CD4-positive, alpha-beta T cell (primary cell): ENCODE results near the gene SUGP2. TPM values are rescaled to one million over a fixed set of nuclear protein-coding genes. Genes with fewer than 3 reads are reported as not detected.

Experiments used
- ATAC-seq: fragments of 200-7000 bp; cut with Tn5 transposase; one replicate; pipeline ENCODE4 v1.10.0; 2022; ENCODE audit warnings: mild to moderate bottlenecking; ENCODE audit not compliant: poor library complexity
- CTCF ChIA-PET: fragments of 350-600 bp; sonication (Branson Sonifier 250); formaldehyde crosslinking; loops from one replicate; lab custom pipeline; 2021; ENCODE audit warnings: antibody characterized with exemption, inconsistent platforms; lab: Charles Lee
- POLR2A ChIA-PET: fragments of 350-600 bp; sonication (Branson Sonifier 250); formaldehyde crosslinking; loops from one replicate; lab custom pipeline; 2021; ENCODE audit warnings: antibody characterized with exemption, inconsistent platforms; lab: Charles Lee
- DNase-seq, 14 experiments: peaks; one replicate each; pipeline ENCODE4 v3.0.0-alpha.2; 2013 to 2020; ENCODE audit warnings: mixed read lengths in 2 of 14
- H3K27ac ChIP-seq, 2 donors: one replicate each; pipeline versions ENCODE4 v1.5.1 to v1.7.0; 2013; ENCODE audit warnings: low read length in 2 of 2, low read depth in 1 of 2, mild to moderate bottlenecking in 1 of 2
- H3K27me3 ChIP-seq, 2 experiments: 1 replicate in 1 of 2; 2 replicates in 1 of 2; pipeline versions ENCODE4 v1.6.1 to v1.7.0; 2013; ENCODE audit warnings: low read length in 2 of 2, control low read depth in 1 of 2, mild to moderate bottlenecking in 1 of 2, moderate library complexity in 1 of 2; ENCODE audit not compliant: insufficient read depth in 2 of 2, control insufficient read depth in 1 of 2
- H3K36me3 ChIP-seq: one replicate; pipeline ENCODE4 v1.6.1; 2013; ENCODE audit warnings: low read length, control low read depth; ENCODE audit not compliant: insufficient read depth
- H3K4me1 ChIP-seq: one replicate; pipeline ENCODE4 v1.6.1; 2013; ENCODE audit warnings: low read length, control low read depth; ENCODE audit not compliant: insufficient read depth
- H3K4me3 ChIP-seq: one replicate; pipeline ENCODE4 v1.5.1; 2013; ENCODE audit warnings: mild to moderate bottlenecking, low read length, moderate library complexity
- H3K9me3 ChIP-seq, 2 experiments: 1 replicate in 1 of 2; 2 replicates in 1 of 2; pipeline versions ENCODE4 v1.6.1 to v1.7.0; 2013; ENCODE audit warnings: low read length in 2 of 2, mild to moderate bottlenecking in 2 of 2, control low read depth in 1 of 2, moderate library complexity in 1 of 2; ENCODE audit not compliant: control insufficient read depth in 1 of 2, insufficient read depth in 1 of 2
- H3K27ac Mint-ChIP-seq: one replicate; pipeline ENCODE4 v1.8.0; 2020; ENCODE audit warnings: mixed read lengths
- H3K27me3 Mint-ChIP-seq: one replicate; pipeline ENCODE4 v1.8.0; 2021; ENCODE audit warnings: mixed read lengths
- H3K36me3 Mint-ChIP-seq: one replicate; pipeline ENCODE4 v1.8.0; 2021; ENCODE audit warnings: low read depth, mixed read lengths
- H3K4me1 Mint-ChIP-seq: one replicate; pipeline ENCODE4 v1.8.0; 2021; ENCODE audit warnings: low read depth, mixed read lengths
- H3K4me3 Mint-ChIP-seq: one replicate; pipeline ENCODE4 v1.8.0; 2020; ENCODE audit warnings: mild to moderate bottlenecking, mixed read lengths
- H3K9me3 Mint-ChIP-seq: one replicate; pipeline ENCODE4 v1.8.0; 2020; ENCODE audit warnings: mixed read lengths
- CTCF ChIP-seq: fragments of 200-600 bp; IDR thresholded peaks from one replicate; pipeline ENCODE4 v1.8.0; 2022; ENCODE audit warnings: antibody characterized with exemption, mild to moderate bottlenecking
- intact Hi-C, 2 experiments: fragments of 100-400 bp; cut with DNase I in 1 of 2; cut with micrococcal nuclease in 1 of 2; formaldehyde crosslinking; loops; one replicate each; pipeline versions ENCODE4 v1.15.1 to v1.9.0; 2023 to 2025; cut with DNase I, micrococcal nuclease
- total RNA-seq, 174 experiments: library from RNA in 2 of 174; stranded (reverse) in 2 of 174; gene quantifications; one replicate each; pipeline ENCODE4 v1.2.3 and lab custom pipeline; 2021 to 2026

Gene SUGP2
- total RNA-seq, 2 experiments from 2014 or later: 106 to 110 TPM

DNA sequence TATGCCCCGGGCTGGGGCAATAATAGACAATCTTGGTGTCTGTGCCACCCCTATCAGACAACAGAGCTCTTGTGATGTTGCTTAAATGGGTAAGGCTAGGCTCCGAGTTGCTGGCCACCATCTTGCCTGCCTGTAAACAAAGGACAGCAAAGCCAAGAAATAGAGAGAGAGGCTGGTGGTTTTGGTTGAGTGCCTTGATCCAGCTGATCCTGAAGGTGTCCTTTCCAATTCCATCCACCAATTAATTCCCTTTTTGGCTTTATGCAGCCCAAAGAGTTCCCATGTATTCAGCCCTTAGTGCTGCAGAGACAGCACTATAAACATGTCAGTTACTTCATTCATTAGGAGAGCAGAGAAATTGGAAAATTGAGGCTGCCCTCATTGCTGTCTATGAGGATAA is 50.6 kb downstream of the SUGP2 start:
- Mint-ChIP-seq H3K36me3 (no peaks in the 10 kb centered on the region), H3K27ac (no peak overlapping the region), H3K9me3 (no peaks in the 10 kb centered on the region), H3K4me3 (no peak overlapping the region), H3K4me1 (no peaks in the 10 kb centered on the region), H3K27me3 (peaks cover 22% of the 10 kb centered on the region)
- H3K9me3 ChIP-seq: peaks cover 0 to 3% of the 10 kb centered on the region in 2 experiments
- DNase-seq (no peak), ATAC-seq (no peak)
- no peaks in the 10 kb centered on the region for H3K36me3 ChIP-seq
- ChIA-PET POLR2A (no interaction called here), CTCF (no interaction called here)
- H3K27ac ChIP-seq: no peak overlapping the region
- H3K4me3 ChIP-seq: no peak overlapping the region
- no peak for TF ChIP-seq CTCF
- no peaks in the 10 kb centered on the region for H3K4me1 ChIP-seq
- H3K27me3 ChIP-seq: peaks cover 8 to 9% of the 10 kb centered on the region in 2 experiments
- intact Hi-C loops: no loop called here

DNA sequence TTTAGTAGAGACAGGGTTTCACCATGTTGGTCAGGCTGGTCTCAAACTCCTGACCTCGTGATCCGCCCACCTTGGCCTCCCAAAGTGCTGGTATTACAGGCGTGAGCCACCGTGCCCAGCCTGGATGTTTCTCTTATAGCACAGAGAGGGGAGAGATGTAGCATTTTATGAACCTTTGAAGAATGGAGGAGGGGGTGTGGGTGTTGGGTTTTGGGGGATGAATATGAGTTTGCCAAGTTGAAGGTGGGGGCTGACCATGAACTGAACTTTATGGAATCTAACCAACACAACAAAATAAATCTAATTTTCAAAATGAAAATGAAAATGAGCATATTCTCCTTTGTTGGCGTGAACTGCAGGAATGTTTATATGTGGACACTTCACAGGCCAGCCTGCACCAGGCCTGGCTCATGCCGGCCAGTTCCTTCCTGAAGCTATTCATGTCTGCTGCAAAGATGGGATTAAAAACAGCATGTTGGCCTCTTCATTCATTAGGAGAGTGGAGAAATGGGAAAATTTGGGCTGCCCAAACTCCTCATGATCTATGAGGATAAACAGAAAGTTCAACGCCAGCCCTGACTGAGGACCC is 52.8 kb downstream of the SUGP2 start:
- intact Hi-C loops: no loop called here
- ATAC-seq (no peak), DNase-seq (no peak)
- Mint-ChIP-seq H3K36me3 (no peaks in the 10 kb centered on the region), H3K4me1 (no peaks in the 10 kb centered on the region), H3K4me3 (no peak overlapping the region), H3K9me3 (no peaks in the 10 kb centered on the region), H3K27me3 (peaks cover 14% of the 10 kb centered on the region), H3K27ac (no peak overlapping the region)
- ChIA-PET CTCF (no interaction called here), POLR2A (no interaction called here)
- Histone ChIP-seq H3K9me3 (peaks cover 0 to 3% of the 10 kb centered on the region in 2 experiments), H3K27ac (no peak overlapping the region), H3K36me3 (no peaks in the 10 kb centered on the region), H3K27me3 (peaks cover 9 to 11% of the 10 kb centered on the region in 2 experiments), H3K4me1 (no peaks in the 10 kb centered on the region), H3K4me3 (no peak overlapping the region)
- no peak for TF ChIP-seq CTCF

DNA sequence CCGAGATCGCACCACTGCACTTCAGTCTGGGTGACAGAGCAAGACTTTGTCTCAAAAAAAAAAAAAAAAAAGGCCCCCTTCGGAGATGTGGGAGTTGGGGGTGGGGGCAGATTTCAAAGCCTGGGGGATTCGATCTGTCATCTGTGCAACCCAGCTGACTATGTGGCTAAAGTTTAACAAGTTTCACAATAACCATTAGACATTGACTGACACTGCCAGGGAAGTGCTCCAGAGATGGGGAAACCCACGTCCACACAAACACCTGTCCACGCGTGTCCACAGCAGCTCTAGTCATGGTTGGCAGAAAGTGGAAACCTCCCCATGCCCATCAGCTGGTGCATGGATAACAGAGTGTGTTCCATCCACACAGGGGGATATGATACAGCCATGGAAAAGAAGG is 54.7 kb downstream of the SUGP2 start:
- Histone ChIP-seq H3K27me3 (peaks cover 6 to 8% of the 10 kb centered on the region in 2 experiments), H3K4me3 (no peak overlapping the region), H3K27ac (no peak overlapping the region), H3K4me1 (no peaks in the 10 kb centered on the region), H3K36me3 (no peaks in the 10 kb centered on the region), H3K9me3 (peaks cover 0 to 3% of the 10 kb centered on the region in 2 experiments)
- H3K27me3 Mint-ChIP-seq: peaks cover 14% of the 10 kb centered on the region
- ATAC-seq (no peak), DNase-seq (no peak)
- CTCF ChIA-PET: no interaction called here
- H3K4me3 Mint-ChIP-seq: no peak overlapping the region
- intact Hi-C loops: no loop called here
- no peaks in the 10 kb centered on the region for H3K9me3 Mint-ChIP-seq
- no peak overlapping the region for H3K27ac Mint-ChIP-seq
- no peaks in the 10 kb centered on the region for H3K4me1 Mint-ChIP-seq
- POLR2A ChIA-PET: no interaction called here
- no peak for TF ChIP-seq CTCF
- no peaks in the 10 kb centered on the region for H3K36me3 Mint-ChIP-seq
